T-helper 22 cell (primary cell): ENCODE measurements around the gene SF3A1.
A peak's percentile ranks its signal among the peaks of the same experiment; 100 is the strongest.
"Not testable (repeated sequence)": the region's sequence is repeated elsewhere in the genome, so short reads cannot be mapped to it uniquely, and the experiment has no call there.

Experiments
- DNase-seq: peaks from one replicate; pipeline ENCODE4 v3.0.0-alpha.2; 2020; ENCODE audit warnings: low read depth

SF3A1 gene, protein sequence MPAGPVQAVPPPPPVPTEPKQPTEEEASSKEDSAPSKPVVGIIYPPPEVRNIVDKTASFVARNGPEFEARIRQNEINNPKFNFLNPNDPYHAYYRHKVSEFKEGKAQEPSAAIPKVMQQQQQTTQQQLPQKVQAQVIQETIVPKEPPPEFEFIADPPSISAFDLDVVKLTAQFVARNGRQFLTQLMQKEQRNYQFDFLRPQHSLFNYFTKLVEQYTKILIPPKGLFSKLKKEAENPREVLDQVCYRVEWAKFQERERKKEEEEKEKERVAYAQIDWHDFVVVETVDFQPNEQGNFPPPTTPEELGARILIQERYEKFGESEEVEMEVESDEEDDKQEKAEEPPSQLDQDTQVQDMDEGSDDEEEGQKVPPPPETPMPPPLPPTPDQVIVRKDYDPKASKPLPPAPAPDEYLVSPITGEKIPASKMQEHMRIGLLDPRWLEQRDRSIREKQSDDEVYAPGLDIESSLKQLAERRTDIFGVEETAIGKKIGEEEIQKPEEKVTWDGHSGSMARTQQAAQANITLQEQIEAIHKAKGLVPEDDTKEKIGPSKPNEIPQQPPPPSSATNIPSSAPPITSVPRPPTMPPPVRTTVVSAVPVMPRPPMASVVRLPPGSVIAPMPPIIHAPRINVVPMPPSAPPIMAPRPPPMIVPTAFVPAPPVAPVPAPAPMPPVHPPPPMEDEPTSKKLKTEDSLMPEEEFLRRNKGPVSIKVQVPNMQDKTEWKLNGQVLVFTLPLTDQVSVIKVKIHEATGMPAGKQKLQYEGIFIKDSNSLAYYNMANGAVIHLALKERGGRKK

DNA sequence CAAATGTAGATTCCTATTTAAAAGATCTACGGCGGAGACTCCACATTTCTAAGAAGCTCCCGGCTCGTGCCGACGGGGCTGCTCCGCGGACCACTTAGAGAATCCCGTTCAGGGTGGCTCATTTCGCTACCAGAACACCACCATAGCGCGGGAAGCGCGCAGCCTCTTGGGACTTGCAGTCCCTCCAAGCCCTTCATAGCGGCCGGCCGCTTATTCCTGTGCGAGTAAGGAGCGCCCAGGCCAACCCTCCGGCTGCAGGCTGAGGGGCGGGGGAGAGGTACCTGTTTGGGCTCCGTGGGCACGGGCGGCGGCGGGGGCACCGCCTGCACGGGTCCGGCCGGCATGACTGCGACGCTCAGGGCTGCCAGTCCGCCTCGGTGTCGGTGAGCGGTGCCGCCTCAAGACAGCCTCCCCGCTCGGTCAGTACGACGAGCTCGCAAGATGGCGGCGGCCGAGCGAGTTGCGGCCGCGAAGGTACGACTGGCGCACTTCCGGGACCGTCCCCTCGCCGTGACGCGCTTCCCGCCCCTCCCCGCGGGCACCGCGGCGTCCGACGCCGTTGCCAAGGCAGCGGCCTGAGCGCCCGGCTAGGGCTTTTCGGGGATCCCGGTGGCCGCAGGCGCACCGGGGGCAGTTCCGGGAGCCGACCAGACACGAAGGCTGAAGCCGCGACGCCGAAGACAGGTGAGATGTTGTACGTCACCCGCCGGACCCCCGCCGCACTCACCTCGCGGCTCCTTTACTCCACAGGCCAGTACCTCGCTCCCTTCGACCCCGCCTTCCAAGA is at the start of gene SF3A1, which contains the start of gene CCDC157:
Gene SF3A1, minus strand, starts transcription at position 446 of the 787 bp plus-strand sequence. Its CDS starts 102 bp downstream, at position 344.
Gene CCDC157, plus strand, starts transcription at position 559 of the 787 bp plus-strand sequence. CDS start 8,994 bp downstream, outside the sequence.
- peak; percentile 79 for DNase-seq

DNA sequence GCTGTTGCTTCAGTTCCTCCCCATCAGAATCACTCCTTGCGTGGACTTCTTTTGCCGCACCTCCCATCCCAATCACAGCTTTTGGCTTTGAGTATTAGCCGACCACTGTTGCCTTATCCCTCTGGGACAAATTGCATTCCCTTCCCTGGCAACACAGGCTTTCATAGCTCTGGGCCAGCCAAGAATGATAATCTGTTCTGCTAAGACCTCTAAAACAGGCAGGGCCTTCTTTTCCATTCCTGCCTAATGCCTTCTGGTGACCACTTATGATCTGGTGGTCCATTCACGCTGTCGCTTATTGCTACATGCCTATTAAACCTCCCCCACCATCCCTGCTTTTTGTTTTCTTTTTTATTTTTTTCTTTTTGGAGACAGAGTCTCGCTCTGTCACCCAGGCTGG is 49.7 kb upstream of the SF3A1 start:
- DNase-seq = no peak

DNA sequence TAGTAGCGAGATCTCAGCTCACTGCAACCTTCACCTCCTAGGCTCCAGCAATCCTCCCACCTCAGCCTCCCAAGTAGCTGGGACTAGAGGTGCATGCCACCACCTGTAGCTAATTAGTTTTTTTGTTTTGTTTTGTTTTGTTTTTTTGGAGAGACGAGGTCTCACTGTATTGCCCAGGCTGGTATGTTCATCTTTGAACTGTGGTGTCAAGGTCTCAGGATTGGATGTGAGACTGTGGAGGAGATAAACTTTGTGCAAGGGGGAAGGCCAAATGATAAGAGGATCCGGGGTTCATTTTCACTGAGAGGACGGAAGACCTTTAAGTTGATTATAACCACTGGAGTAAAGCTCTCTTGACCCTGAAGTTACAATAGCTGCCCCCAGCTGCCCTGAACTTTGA is 49.0 kb upstream of the SF3A1 start:
- no peak for DNase-seq

DNA sequence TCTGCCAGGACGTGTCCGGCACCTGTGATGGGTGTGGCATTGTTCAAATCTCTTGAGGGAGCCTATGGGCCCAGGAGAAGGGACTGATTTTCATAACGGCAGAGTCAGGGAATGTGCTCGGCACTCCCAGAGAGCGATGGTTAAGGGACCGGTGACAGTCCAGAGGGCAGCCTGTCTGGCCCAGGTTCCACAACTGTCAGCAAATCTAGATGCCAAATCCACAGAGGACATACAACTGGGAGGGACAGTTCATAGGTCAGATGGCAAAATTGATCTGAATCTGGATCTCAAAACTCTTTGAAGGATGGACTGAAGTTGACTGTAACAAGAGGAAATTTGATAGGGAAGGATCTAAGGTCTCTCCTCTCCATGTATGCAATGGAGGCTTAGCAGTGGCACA is 47.6 kb upstream of the SF3A1 start:
- no peak for DNase-seq

DNA sequence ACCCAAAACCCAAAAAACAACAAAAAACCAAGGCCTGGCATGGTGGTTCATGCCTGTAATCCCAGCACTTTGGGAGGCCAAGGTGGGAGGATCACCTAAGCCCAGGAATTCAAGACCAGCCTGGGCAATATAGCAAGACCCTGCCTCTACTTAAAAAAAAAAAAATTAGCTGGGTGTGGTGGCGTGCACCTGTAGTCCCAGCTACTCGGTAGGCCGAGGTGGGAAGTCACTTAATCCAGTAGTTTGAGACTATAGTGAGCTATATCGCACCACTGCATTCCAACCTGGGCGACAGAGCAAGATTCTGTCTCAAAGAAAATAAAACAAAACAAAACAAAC is 46.0 kb upstream of the SF3A1 start:
- DNase-seq = not testable (repeated sequence)

DNA sequence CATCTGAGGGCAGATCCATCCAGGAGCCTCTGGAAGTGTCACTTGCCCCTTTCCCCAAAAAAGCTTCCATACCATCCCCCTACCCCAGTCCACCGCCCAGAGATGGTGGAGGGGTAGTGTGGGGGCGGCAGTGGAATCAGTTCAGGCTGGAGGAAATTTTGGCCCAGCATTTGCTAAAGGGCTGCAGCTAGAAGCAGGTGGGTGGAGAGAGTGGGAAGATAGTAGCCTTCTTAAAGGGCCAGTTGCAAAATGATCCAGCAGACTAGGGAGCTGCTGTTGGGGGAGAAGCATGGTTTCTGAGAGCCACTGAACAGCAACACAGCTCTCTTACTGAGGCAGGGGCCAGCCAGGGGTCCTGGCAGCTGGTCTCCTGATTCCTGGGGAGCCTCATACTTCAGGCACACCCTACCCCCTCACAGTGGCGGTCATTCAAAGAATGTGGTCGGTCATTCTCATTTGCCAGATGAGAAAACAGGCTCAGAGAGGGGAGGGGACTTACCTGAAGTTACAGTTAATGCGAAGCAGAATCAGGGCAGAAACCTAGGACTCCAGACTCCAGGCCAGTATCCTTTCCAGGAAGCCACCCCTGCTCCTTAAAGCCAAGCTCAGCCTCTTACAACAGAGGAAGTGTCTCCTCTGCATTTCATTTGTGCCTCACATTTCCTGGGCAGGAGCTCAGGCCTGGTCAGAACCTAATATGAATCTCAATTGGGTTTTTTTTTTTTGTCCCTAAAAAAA is 45.5 kb upstream of the SF3A1 start:
- DNase-seq = no peak

DNA sequence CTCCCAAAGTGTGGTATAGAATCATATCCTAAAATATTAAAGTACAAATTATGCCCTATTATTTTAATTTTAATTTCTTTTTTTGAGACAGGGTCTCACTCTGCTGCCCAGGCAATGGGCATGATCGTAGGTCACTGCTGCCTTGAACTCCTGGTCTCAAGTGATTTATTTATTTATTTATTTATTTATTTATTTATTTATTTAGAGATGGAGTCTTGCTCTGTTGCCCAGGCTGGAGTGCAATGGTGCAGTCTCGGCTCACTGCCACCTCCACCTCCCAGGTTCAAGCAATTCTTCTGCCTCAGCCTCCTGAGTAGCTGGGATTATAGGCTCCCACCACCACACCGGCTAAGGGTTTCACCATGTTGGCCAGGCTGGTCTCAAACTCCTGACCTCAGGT is 44.3 kb upstream of the SF3A1 start:
- DNase-seq = not testable (repeated sequence)

DNA sequence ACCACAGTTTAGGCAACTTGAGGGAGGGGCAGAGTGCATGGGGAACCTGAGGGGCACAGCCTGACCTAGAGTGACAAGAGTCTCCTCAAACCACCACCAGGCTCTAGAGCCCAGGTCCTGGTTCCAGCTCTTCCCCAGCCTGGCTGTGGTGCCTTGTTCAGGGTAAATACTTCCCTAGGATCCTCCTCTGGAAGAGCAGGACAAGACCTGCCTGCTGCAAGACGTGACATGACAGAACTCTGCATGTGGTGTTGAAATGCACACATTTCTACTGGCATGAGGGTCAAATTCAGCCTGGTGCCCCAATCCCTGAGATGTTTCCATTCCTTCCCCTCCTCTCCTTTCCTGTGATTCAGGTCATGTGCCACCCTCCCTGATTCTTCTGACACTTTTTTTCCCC is 43.5 kb upstream of the SF3A1 start:
- no peak for DNase-seq

DNA sequence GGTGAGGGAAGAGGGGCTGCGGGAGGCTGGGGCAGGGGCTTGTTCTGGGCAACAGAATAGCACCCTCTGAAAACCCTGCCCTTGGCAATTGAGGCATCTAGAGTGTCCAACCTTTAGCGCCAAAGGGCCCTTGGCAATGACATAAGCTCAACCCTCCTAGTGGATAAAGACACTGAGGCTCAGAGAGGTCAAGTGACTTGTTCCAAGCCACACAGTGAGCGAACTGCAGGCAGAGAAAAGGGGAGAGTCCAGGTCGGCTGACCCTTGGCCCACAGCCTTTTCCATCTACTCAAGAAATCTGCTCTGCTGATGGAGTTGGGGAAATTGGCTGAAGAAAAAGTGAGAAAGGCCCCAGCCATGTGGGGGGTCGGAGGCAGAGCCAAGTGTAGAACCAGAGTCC is 43.0 kb upstream of the SF3A1 start:
- no peak for DNase-seq

DNA sequence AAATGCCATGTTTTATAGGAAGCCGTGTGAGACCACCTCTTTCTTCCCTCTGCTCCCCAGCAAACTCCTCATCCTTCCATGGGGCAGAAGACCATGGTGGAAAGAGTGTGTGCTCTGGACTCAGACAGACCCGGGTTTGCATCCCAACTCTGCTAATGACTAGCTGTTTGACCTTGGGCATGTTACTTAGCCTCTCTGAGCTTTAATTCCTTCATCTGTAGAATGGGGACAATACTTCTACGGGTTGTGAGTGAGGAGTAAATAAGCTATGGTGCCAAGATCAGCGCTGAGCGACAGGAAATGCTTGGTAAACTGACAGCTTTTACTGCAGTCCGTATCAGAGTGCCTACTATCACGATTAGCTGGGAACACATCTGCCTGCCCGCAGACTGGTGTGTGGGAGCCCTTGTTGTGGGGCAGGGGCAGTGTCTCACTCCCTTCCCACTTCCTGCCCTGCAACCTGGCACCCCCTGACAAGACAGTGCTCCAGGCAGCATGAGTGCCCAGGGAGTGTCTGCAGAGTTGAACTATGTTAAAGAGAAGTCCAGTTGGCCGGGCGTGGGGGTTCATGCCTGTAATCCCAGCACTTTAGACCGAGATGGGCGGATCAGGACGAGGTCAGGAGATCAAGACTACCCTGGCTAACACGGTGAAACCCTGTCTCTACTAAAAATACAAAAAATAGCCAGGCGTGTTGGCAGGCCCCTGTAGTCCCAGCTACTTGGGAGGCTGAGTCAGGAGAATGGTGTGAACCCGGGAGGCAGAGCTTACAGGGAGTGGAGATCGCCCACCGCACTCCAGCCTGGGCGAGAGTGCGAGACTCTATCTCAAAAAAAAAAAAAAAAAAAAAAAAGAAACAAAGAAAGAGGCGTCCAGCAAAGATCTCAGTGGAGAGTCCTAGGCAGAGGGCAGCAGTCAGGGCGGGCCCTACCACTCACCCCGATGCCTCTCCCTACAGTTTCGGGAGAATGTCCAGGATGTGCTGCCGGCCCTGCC is 42.3 kb upstream of the SF3A1 start:
- no peak for DNase-seq

DNA sequence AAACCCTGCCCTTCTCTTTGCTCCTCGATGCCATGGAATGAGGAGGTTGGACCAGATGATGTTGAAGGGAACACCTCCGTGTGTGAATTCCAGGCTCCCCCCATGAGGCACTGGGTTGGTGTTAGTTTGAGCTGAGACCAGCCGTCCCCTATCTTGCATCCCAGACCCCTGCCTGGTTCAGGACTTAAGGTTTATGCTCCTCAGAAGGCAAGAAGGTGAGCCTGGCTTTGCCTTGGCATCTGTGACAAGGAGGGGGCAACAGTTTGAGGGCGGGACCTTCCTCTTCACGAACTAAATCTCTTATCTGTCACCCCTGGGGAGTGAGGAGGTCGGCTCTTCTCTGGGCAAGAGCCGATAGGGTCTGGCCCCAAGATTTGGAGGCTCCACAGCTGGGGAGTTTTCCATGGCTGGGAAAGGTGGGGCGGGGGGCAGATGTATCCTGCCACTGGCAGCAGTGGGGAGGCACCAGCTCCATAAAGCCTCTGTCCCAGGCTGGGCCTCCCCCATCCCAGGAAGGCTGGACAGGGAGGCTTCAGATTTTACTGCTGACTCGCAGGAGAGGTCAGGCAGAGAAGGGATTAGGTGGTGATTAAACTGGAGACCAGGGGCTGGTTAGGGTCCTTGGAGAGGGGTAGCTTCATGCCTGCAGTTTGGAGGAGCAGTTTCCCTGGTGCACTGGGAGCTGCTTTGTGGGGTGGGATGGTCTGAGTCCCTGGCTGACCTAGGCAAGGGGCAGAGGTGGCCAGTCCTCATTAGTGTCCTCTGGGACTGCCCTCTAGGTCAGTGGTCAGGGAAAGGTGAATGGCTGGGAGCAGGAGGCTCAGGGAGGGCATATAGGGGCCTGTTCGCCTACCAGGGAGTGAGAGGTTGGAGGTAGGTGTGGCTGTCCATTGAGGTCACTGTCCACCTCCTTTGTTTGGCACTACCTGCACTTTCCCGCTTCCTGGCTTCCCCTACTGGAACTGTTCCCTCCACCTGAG is 41.3 kb upstream of the SF3A1 start:
- DNase-seq = no peak

DNA sequence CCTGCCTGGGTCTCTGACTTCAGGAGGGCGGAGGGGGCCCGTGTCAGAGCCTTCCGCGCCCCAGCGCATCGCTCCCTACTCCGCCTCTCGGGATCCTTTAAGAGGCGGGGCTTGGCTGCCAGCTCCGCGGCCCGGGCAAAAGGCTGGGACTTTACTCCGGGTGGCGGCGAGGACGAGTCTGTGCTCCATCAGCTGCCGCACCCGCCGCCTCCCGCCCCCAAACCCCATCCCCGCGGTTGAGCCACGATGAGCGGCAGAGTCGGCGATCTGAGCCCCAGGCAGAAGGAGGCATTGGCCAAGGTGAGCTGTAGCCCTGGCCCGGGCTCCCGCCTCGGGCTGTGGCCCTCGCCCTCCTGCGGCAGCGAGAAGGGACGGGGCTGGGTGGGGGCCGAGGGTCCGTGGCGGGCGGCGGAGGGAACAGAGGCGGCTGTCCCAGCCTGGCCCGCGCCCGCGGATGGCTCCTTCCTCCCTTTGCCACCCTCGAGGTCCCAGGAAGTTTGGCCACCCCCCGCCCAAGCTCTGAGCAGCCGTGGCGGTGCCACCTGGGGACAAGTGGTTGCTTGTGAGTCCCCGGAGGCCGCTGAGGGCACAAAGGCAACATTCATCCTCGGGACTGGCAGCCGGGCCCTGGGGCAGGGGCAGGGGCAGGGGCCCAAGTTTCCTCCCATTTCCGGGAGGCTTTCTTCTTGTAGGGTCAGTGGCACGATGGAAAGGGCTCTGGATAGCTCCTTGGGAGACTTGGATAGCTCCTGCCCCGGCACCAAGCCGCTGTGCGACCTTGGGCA is 40.4 kb upstream of the SF3A1 start, which contains the start of gene SEC14L2:
Gene SEC14L2, plus strand, starts transcription at position 148 of the 785 bp plus-strand sequence. Its CDS starts 99 bp downstream, at position 247.
- peak; percentile 49 for DNase-seq

DNA sequence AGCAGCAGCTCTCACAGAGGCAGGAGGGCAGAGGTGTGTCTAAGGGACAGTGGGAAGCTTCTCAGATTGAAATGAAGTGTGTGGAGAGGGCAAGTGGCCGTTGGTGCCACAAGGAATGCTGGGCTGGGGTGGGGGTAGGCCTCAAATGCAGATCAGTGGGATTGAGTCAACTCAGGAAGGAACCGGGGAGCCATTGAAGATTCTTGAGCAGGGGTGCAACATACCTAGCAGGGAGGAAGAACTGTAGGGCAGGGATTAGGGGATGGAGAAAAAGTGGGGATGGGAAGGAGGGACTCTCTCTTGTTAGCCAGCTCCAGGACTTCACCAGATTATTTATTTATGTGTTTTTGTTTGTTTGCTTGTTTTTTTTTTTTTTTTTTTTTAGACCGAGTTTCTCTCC is 37.2 kb upstream of the SF3A1 start:
- no peak for DNase-seq

DNA sequence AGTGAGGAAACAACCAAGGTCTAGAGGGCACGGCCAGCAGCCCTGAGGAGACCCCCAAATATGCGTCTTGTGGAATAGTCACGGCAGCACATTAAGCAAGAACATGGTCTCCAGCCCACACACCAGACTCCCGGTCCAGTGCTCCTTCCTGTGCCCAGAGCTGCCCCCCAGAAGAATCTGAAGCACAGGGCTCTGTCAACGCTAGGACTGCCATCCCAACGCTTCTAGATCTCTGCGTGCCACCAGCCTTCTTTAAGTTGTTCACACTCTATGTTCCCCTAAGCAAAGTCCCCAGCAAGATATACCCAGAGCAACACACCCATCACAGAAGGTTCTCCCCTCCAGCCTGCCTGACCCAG is 36.6 kb upstream of the SF3A1 start:
- DNase-seq = no peak

DNA sequence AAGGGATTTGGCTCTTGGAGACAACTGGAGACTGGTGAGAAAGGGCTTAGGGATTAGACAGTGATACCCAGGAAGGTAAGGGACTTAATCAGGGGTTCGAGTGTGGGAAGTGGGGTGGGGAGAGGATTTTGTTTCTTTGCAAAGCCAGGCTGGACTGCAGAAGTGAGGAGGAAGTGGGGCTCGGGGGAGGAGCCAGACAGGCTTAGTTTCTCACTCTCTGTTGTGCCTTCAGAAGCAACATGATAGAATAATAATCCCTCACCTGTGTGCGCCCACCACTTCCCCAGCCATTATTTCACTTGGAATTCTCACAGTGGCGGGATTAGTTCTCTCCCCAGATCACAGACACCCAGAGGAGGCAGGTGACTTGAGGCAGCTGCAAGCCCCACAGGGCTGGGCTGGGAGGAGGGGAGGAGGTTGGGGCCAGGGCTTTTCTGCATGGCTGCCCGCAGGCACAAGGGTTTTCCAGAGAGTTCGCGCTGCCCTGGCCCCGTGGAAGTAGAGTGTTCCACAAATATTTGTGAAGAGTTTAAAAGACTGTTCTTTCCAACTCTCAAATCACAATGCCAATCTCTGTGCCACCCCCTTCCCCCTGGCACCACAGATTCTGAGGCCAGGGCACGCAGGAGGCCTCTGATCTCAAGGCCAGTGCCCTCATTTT is 36.1 kb upstream of the SF3A1 start:
- no peak for DNase-seq

DNA sequence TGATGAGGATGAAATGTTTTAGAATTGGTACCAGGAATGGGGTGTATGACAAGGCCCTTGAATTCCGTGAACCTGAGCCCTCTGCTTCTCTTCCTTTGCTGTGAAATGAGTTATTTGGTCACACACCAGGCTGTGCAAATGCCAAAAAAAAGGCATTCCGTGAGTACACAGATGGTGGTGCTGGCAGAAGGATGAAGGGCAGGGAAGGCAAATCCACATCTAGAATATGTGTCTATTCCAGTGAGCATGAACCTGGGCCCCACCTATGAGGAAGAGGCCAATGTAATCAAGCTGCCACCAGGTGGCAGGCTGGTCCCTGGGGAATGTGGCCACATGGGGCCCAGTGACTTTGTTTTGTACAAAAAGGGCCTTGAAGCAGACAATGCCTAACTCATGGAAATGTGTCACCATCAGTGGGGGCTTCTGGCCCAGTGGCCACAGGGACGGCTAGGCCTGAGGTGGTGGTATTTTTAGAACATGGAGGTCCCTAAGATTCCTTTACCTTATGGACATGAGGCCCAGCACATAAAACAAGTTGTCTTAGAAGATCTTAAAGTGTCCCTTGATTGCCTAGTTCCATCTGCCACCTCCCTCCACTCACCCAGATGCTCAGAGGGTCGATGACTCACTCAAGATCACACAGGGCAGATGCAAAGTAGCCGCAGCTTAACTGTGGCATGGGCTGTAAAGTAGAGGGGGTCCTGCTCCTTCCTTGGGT is 34.4 kb upstream of the SF3A1 start:
- DNase-seq = peak; percentile 58
